Measurements from ENCODE around the gene LY86. TPM values are rescaled to one million over a fixed set of nuclear protein-coding genes. Genes with fewer than 3 reads are reported as not detected.
"Not testable (repeated sequence)": the region's sequence is repeated elsewhere in the genome, so short reads cannot be mapped to it uniquely, and the experiment has no call there.

Gene LY86
- total and polyA plus RNA-seq, 2 donors (not counting 1 experiment from before 2014, with no cell fraction given), result not detected

DNA sequence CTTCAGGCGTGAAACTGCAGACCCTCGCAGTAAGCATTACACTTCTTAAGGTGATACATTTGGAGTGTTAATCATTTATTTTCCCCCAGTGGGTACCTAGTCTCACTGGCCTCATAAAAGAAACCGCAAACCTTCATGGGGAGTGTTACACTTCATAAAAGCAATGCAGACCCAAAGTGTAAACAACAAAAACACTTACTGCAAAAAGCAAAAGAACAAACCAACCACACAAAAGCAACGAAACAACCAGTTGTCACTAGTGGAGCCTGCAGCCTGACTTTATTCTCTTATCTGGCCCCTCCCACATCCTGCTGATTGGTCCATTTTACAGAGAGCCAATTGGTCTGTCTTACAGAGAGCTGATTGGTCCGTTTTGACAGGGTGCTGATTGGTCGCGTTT, 23.8 kb downstream of the LY86 start:
- DNase-seq (ENCODE audit: low read depth in 2 of 2), result no peak
- Histone ChIP-seq H4K20me1 (ENCODE audit: control insufficient read depth, extremely low read depth, insufficient read depth, low read length) (no peaks in the 10 kb centered on the region), H3K4me1 (ENCODE audit: control insufficient read depth, extremely low read depth, insufficient read depth, low read length) (no peaks in the 10 kb centered on the region), H3K4me3 (replicated peaks in 1 of 4; ENCODE audit: control extremely low read depth in 1 of 4, insufficient read depth in 1 of 4, low read depth in 3 of 4, low read length in 4 of 4) (no peak overlapping the region), H3K4me2 (ENCODE audit: extremely low read depth, insufficient read depth, low read length) (no peak overlapping the region), H3K9ac (ENCODE audit: insufficient read depth, low read length) (no peak overlapping the region), H2AFZ (ENCODE audit: low read length) (no peak overlapping the region), H3K36me3 (ENCODE audit: control insufficient read depth, insufficient read depth, low read length) (no peaks in the 10 kb centered on the region), H3K27me3 (ENCODE audit: control insufficient read depth, insufficient read depth, low read length) (no peaks in the 10 kb centered on the region), H3K79me2 (ENCODE audit: control insufficient read depth, insufficient read depth, low read length) (no peaks in the 10 kb centered on the region), H3K27ac (ENCODE audit: insufficient read depth, low read length) (no peak overlapping the region), H3K9me3 (ENCODE audit: control insufficient read depth, insufficient read depth, low read depth, low read length) (no peaks in the 10 kb centered on the region)
- TF ChIP-seq EZH2 (IDR thresholded peaks at IDR 0.05; ENCODE audit: low read length, missing control alignments), result no peak
- TF ChIP-seq, protein P1, sequence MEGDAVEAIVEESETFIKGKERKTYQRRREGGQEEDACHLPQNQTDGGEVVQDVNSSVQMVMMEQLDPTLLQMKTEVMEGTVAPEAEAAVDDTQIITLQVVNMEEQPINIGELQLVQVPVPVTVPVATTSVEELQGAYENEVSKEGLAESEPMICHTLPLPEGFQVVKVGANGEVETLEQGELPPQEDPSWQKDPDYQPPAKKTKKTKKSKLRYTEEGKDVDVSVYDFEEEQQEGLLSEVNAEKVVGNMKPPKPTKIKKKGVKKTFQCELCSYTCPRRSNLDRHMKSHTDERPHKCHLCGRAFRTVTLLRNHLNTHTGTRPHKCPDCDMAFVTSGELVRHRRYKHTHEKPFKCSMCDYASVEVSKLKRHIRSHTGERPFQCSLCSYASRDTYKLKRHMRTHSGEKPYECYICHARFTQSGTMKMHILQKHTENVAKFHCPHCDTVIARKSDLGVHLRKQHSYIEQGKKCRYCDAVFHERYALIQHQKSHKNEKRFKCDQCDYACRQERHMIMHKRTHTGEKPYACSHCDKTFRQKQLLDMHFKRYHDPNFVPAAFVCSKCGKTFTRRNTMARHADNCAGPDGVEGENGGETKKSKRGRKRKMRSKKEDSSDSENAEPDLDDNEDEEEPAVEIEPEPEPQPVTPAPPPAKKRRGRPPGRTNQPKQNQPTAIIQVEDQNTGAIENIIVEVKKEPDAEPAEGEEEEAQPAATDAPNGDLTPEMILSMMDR (conservative IDR thresholded peaks at IDR 0.05 in 1 of 2, IDR thresholded peaks at IDR 0.05 in 1 of 2; ENCODE audit: low read depth in 1 of 2, low read length in 2 of 2), result no peak

DNA sequence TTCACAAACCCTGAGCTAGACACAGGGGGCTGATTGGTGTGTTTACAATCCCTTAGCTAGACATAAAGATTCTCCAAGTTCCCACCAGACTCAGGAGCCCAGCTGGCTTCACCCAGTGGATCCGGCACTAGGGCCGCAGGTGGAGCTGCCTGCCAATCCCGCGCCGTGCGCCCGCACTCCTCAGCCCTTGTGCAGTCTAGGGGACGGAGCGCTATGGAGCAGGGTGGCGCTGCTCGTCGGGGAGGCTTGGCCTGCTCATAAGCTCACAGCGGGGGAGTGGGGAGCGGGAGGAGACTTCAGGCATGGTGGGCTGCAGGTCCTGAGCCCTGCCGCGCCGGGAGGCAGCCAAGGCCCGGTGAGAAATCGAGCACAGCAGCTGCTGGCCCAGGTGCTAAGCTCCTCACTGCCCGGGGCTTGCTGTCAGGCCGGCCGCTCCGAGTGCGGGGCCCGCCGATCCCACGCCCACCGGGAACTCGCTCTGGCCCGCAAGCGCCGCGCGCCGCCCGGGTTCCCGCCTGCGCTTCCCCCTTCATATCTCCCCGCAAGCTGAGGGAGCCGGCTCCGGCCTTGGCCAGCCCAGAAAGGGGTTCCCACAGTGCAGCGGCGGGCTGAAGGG, 24.7 kb downstream of the LY86 start:
- H3K4me2 ChIP-seq (ENCODE audit: extremely low read depth, insufficient read depth, low read length); H3K4me1 ChIP-seq (ENCODE audit: control insufficient read depth, extremely low read depth, insufficient read depth, low read length); H3K9me3 ChIP-seq (ENCODE audit: control insufficient read depth, insufficient read depth, low read depth, low read length); H4K20me1 ChIP-seq (ENCODE audit: control insufficient read depth, extremely low read depth, insufficient read depth, low read length); H3K9ac ChIP-seq (ENCODE audit: insufficient read depth, low read length); H3K27me3 ChIP-seq (ENCODE audit: control insufficient read depth, insufficient read depth, low read length); H2AFZ ChIP-seq (ENCODE audit: low read length); DNase-seq (ENCODE audit: low read depth in 2 of 2); H3K36me3 ChIP-seq (ENCODE audit: control insufficient read depth, insufficient read depth, low read length); H3K27ac ChIP-seq (ENCODE audit: insufficient read depth, low read length); H3K79me2 ChIP-seq (ENCODE audit: control insufficient read depth, insufficient read depth, low read length); H3K4me3 ChIP-seq (replicated peaks in 1 of 4; ENCODE audit: control extremely low read depth in 1 of 4, insufficient read depth in 1 of 4, low read depth in 3 of 4, low read length in 4 of 4): not testable (repeated sequence)

DNA sequence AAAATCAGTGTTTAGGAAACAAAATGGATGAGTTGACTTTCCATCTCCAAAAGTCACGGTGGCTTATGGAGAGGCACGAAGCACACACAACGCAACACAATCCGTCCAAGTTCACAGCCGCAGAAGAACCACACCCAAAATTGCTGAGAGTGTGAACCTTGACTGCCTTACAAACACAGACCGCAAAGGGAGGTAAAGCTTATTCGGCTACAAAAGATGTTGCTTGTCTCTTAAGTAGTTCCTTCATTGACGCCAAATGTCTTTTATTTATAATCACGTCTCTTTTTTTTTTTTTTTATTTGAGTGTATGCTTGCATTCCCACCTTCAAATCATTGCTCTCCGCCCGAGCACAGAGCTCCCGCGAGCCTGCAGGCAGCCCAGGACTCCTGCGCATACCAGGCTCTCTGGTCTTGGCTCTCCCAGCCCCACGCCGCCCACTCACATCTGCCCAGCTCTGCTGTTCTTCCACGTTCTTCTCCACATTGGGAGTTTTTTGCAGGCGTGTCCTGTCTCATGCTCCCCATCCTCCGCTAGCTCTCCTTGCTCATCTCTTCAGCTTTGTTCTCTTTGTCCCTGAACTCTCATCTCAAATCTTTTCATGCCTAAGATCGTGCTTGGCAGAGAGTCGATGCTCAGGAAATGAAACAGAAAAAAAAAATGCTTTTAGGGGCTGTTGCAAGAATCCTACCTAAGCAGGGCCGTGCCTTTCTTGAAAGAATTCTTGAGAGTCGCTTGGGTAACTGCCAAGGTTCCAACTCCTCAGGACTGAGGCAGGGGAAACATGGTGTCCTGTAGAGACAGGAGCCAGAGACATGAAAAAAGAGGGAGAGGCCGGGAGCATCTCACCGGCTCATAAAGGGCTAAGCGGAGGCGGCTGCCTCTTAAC, 25.8 kb downstream of the LY86 start:
- no peaks in the 10 kb centered on the region for H3K79me2 ChIP-seq (ENCODE audit: control insufficient read depth, insufficient read depth, low read length)
- H3K9me3 ChIP-seq (ENCODE audit: control insufficient read depth, insufficient read depth, low read depth, low read length), result no peaks in the 10 kb centered on the region
- H3K9ac ChIP-seq (ENCODE audit: insufficient read depth, low read length), result no peak overlapping the region
- DNase-seq (ENCODE audit: low read depth in 2 of 2), result no peak
- TF ChIP-seq EZH2 (IDR thresholded peaks at IDR 0.05; ENCODE audit: low read length, missing control alignments), result no peak
- TF ChIP-seq, protein P1 (conservative IDR thresholded peaks at IDR 0.05 in 1 of 2, IDR thresholded peaks at IDR 0.05 in 1 of 2; ENCODE audit: low read depth in 1 of 2, low read length in 2 of 2), result no peak
- no peaks in the 10 kb centered on the region for H3K36me3 ChIP-seq (ENCODE audit: control insufficient read depth, insufficient read depth, low read length)
- no peak overlapping the region for H3K27ac ChIP-seq (ENCODE audit: insufficient read depth, low read length)
- H3K4me3 ChIP-seq (replicated peaks in 1 of 4; ENCODE audit: control extremely low read depth in 1 of 4, insufficient read depth in 1 of 4, low read depth in 3 of 4, low read length in 4 of 4), result no peak overlapping the region
- H3K27me3 ChIP-seq (ENCODE audit: control insufficient read depth, insufficient read depth, low read length), result no peaks in the 10 kb centered on the region
- H3K4me1 ChIP-seq (ENCODE audit: control insufficient read depth, extremely low read depth, insufficient read depth, low read length), result no peaks in the 10 kb centered on the region
- H2AFZ ChIP-seq (ENCODE audit: low read length), result no peak overlapping the region
- no peaks in the 10 kb centered on the region for H4K20me1 ChIP-seq (ENCODE audit: control insufficient read depth, extremely low read depth, insufficient read depth, low read length)
- no peak overlapping the region for H3K4me2 ChIP-seq (ENCODE audit: extremely low read depth, insufficient read depth, low read length)
